Inflammatory macrophage treated with lipopolysaccharide for 1 hour (primary cell): Measurements from ENCODE around the gene ACAP3.

Experiments
- DNase-seq, 2 donors: peaks; one replicate each; pipeline ENCODE4 v3.0.0-alpha.2; 2020 to 2022

Gene ACAP3

GRCh38 chr1:1307923-1308755 is at the start of gene ACAP3, which contains the start of gene PUSL1:
TSS of gene ACAP3 (minus strand) at chr1:1307930. CDS start at chr1:1307815, 115 bp downstream.
TSS of gene PUSL1 (plus strand) at chr1:1308597. CDS start at chr1:1308644, 47 bp downstream.
- DNase-seq: peak; percentile 85 to 89

GRCh38 chr1:1356796-1357401 is 49.2 kb upstream of the ACAP3 start:
- DNase-seq: no peak

GRCh38 chr1:1356166-1356795 is 48.6 kb upstream of the ACAP3 start:
- no peak for DNase-seq

GRCh38 chr1:1355416-1355815 is 47.7 kb upstream of the ACAP3 start:
- peak; percentile 10 to 23 for DNase-seq

DNA sequence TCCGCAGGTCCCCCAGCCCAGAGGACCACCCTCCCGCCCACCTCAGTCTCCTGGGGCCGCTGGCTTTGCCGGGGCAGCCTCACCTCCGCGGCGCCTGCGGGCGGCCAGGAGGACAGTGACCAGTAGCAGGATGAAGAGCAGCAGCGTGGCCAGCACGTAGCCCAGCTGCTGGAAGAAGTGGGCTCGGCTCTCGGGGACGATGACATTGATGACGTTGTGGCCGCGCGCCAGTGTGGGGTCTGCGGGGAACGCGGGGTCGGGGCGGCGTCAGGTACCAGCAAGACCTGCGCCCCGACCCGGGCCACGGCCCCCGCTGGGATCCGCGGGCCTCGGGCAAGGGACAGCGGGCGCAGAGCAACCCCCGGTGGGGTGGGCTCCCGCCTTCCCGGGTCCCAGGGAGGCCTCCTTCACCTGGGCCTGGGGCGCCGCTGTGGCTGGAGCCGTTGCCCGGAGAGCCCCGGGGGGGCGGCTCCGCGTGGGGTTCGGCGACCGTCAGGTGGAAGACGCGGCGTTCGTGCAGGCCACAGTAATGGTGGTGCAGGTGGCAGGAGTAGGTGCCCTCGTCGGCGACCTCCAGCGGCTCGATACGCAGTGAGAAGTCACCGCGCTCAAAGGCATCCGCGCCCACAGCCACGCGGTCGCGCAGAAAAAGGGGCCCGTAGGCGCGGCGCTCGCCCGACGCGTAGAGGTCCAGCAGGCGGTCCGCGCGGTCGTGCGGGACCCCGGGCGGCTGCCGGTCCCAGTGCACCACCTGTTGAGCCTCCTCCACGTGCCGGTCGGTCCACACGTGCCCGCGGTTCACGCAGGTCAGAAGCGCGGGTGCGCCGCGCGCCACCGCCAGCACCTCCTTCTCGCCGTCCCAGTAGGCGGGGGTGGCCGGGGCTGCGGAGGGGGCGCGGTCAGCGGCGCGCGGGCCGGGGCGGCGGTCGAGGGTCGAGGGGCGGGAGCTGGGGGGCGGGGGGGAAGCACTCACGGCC is 46.8 kb upstream of the ACAP3 start:
- DNase-seq: no peak

- no peak for DNase-seq
Observed at GRCh38 chr1:1353389-1354151, 45.8 kb upstream of the ACAP3 start.

- no peak for DNase-seq
Observed at GRCh38 chr1:1352786-1353388, 45.2 kb upstream of the ACAP3 start.

DNA sequence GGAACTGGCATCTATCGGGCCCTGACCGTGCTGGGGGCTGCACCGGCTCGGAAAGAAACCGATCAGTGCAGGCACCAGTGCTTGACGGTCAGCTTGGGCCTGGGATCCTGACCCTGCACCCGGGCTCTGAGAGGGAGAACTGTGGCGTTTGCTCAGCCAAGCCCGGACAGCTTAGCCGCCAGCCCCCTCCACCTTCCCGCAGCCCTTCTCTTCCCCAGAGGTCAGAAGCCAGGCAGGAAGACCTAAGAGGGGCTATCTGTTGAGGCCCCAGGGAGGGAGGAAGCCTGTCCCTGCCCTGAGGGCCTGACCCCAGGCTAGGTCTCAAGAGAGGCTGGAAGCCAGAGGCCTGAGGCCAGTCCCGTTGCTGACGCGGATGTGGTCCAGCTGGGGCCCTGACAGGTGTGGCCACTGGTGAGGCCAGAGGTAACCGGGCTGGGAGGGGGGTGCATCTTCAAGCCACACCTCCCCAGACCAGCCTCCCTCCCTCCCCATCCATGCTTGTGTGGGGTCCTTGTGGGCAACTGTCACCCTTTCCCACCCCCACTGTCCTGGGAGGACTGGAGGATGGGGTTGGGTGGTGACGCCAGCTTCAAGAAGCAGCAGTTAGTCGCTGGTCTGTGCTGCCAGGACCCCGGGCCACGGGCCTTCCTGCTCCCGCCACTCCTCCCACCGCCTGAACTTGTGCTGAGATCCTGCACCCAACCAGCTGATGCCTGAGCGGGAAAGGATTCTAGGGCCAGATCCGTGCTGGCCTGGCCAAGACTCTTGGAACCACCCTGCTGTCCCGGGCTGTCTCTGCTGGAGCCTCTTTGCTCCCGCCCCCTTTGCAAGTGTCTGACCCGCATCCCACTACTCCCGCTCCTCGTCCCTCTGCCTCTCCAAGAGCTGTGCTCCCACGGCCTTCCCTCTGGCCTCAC is 44.0 kb upstream of the ACAP3 start:
- DNase-seq: no peak

DNA sequence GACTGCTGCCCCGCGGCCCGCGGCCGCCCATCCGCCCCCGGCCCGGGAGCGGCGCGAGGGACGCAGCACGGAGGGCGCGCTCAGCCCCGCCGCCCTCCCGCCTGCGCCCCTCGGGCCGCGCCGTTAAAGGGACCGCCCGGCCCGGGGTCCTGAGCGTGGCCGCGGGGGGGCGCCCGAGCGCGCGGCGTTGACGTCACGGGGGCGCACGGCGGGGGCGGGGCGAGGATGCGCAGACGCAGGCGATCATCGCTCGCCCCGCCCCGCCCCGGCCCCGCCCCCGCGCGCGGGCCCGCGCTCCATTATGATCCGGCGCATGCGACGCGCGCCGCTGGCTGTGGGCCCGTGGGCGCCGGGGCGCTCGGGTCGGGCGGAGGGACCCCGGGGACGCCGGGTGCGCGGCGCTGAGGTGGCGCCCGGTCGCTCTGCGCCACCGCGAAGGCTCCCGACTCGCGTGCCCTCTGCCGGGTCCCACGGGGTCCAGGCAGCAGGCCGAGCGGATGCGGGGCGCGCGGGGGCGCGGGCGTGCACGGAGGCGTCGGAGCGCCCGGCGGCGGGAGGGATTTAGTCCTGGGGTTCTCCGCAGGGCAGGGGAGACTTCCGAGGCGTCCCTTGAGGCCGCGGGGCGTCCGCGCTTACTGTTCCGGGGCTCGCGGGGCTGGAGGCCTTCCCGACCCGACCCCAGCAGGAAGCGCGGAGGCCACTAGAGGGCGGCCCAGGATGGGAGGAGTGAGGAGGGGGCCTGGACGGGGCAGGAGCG is 41.7 kb upstream of the ACAP3 start, which contains the start of gene DVL1:
TSS of gene DVL1 (minus strand) at position 163 of the 757 bp plus-strand sequence. CDS start 353 bp downstream, outside the sequence.
- peak; percentile 37 to 67 for DNase-seq

DNA sequence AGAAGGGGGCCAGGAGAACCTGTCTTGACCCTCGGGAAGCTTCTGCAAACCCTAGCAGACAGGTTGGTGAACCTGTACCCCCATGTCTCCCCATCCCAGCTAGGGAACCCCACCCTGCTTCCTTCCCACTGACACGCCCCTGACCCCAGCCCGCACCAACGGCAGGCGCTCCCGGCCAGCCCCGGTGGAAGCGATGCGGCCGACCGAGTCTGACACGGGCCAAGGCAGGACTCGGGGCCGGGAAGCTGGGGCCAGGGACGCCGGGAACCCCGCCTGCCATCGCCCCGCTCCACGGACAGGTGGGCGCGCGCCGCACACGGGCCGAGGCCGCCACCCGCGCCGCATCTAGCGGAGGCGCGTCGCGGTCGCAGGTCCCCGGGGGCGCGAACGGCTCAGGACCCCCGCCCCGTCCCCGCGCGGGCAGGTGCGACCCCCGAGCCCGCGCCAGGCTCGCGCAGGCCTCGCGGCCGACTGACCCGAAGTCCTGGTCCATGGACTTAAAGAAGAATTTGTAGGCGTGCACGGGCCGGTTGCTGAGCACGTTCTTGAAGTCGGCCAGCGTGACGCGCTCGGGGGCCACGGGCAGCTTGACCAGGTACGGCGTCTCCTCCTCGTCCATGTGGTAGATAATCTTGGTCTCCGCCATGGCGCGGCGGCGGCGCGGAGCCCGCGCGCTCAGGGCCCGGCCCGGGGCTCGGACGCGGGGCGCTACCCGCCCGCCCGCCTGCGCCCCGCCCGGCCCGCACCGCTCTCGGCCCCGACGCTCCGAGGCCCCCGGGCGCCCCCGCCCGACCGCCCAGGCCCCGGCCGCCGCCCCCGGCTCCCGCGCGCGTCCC is 40.9 kb upstream of the ACAP3 start:
- DNase-seq: peak in 1 of 2 donors; percentile 4

DNA sequence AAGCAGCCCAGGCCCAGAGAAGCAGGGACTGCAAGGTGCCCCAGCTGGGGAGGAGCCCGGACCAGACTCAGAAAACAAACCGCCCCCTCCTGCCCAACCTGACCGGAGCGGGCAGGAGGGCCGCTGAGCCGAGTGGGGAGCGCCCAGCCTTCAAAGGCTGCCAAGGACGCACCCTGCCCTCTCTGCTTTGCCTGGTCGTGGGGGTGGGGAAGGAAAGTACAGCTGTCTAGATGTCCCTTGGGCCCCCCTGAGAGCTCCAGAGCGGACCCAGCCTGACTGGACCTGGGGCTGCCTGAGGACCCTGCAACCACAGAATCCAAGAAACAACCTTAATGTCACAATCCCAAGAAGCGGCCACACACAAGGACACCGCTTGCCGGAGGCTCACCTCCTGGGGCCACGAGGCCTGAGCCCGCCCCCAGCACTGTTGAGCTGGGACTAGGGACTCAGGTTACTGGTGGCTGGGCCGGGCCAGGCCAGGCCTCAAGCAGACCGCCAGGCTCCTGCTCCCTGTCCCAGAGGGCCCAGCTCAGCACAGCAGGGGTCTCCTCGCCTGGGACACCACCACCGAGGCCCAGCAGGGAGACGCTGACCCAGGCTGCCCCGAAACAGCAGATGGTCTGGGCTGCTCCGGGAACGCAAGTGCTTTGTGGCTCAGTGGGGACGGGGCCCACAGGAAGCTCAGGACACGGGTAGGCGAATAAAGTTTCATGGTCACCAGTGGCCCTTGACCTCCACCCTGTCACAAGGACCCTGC is 40.1 kb upstream of the ACAP3 start:
- no peak for DNase-seq

GRCh38 chr1:1347026-1347595 is 39.4 kb upstream of the ACAP3 start:
- DNase-seq: no peak

GRCh38 chr1:1346501-1346890 is 38.8 kb upstream of the ACAP3 start:
- DNase-seq: no peak

- DNase-seq: no peak
Observed at GRCh38 chr1:1345860-1346500, 38.2 kb upstream of the ACAP3 start.

DNA sequence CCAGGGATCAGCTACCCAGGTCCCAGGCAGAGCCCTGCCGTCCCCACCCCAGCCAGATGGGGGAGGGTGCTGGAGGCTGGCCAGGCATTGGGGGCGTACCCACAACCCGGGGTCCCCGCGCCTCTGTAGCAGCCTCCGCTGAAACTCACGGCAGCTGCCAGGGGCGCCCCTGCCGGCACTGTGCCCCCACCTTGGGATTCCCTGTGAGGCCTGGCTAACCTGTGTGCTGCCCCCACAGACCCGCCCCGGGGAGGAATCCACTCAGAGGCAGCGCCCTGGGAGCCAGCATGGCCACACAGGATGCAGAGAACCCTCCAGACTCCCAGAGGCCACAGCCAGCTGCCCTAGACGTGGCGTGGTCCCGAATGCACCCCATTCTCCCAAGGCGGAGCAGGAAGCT is 37.7 kb upstream of the ACAP3 start:
- DNase-seq: no peak

- DNase-seq: peak in 1 of 2 donors; percentile 25
Observed at GRCh38 chr1:1344655-1345361, 37.1 kb upstream of the ACAP3 start.
